Right lobe of liver (tissue), 6 donors: ENCODE measurements around the gene PYGO2. TPM values are rescaled to one million over a fixed set of nuclear protein-coding genes. Genes with fewer than 3 reads are reported as not detected.
A peak's percentile ranks its signal among the peaks of the same experiment; 100 is the strongest.

ENCODE experiments used
- ATAC-seq, 4 donors: fragments of 200-7000 bp; cut with Tn5 transposase; one replicate each; pipeline ENCODE4 v1.9.1; 2020; ENCODE audit warnings: mild to moderate bottlenecking in 4 of 4, moderate library complexity in 4 of 4
- DNase-seq, 3 donors: peaks; one replicate each; pipeline ENCODE4 v3.0.0-alpha.2; 2020
- H3K27ac ChIP-seq, 3 donors: fragments of 200-600 bp; one replicate each; pipeline ENCODE4 v1.8.0; 2022
- H3K27me3 ChIP-seq, 2 donors: fragments of 200-600 bp; one replicate each; pipeline ENCODE4 v1.8.0; 2022
- H3K36me3 ChIP-seq, 4 donors: fragments of 200-600 bp; sonication (generic) in 1 of 4; one replicate each; pipeline versions ENCODE4 v1.5.1 to v1.8.0; 2017 to 2022; ENCODE audit warnings: control low read depth in 1 of 4
- H3K4me1 ChIP-seq, 4 donors: fragments of 200-600 bp; sonication (generic) in 1 of 4; one replicate each; pipeline versions ENCODE4 v1.5.1 to v1.8.0; 2017 to 2022; ENCODE audit warnings: control low read depth in 1 of 4
- H3K4me3 ChIP-seq, 3 donors: fragments of 200-600 bp; one replicate each; pipeline ENCODE4 v1.8.0; 2022
- H3K9me3 ChIP-seq, 4 donors: fragments of 200-600 bp; sonication (generic) in 1 of 4; one replicate each; pipeline versions ENCODE4 v1.5.1 to v1.8.0; 2017 to 2022; ENCODE audit warnings: control low read depth in 1 of 4
- CTCF ChIP-seq, 4 donors: fragments of 200-600 bp in 3 of 4; fragments of 450-650 bp in 1 of 4; IDR thresholded peaks; one replicate each; pipeline versions ENCODE4 v1.5.1 to v1.8.0; 2016 to 2022; ENCODE audit warnings: antibody characterized with exemption in 4 of 4, mild to moderate bottlenecking in 2 of 4
- POLR2A ChIP-seq: fragments of 450-650 bp; IDR thresholded peaks from one replicate; pipeline ENCODE4 v1.6.1; 2017; ENCODE audit warnings: antibody characterized with exemption, mild to moderate bottlenecking
- WGBS: methylation state at CpG from one replicate; pipeline ENCODE4 v1.1.6; 2018; ENCODE audit warnings: low coverage, low lambda C conversion rate; ENCODE audit not compliant: insufficient coverage; ENCODE audit errors: missing lambda C conversion rate; 5-methylcytosine and 5-hydroxymethylcytosine counted together
- intact Hi-C, 2 donors: fragments of 100-400 bp; cut with DNase I; formaldehyde crosslinking; loops; one replicate each; pipeline versions ENCODE4 v1.11.2 to v1.14.1; 2022
- total RNA-seq, 6 experiments: library from RNA; depleted of rRNA in 2 of 6; stranded (reverse); fragments of >200 nt in 2 of 6; fragmentation: NEBNext Ultra II Directional in 3 of 6; extraction: Animal tissue kit (Norgen Biotek cat#: 25700) in 3 of 6; gene quantifications; one replicate each; pipeline versions ENCODE4 v1.1.0 to v1.2.4, GENCODE V29; 2016 to 2023
- donor health status: DM: no; HTN: yes; CAD: no.
- donor health status: DM: no; HTN: no; CAD: no.
- donor health status: DM: no; HTN: no; CAD: no.
- donor health status: DM: no; HTN: yes; CAD: no.
- donor health status: DM: no; HTN: yes; CAD: no.

PYGO2 gene
- total RNA-seq, 6 experiments from 2014 or later, result 9.1 to 13.5 (median 10.9) TPM

GRCh38 chr1:154955039-154955717 is 6.4 kb downstream of the PYGO2 start:
- peaks cover 0 to 25% (median 4%) of the 10 kb centered on the region in 4 donors for H3K4me1 ChIP-seq
- 14% methylated on average over 3 of the region's 4 CpGs for WGBS
- DNase-seq (peak in 1 of 3 donors; percentile 48), ATAC-seq (peak in 3 of 4 donors; percentile 16 to 39 (median 28))
- no peaks in the 10 kb centered on the region for H3K27me3 ChIP-seq
- H3K27ac ChIP-seq, result peak overlapping the region; percentile 35 to 74 (median 60)
- H3K9me3 ChIP-seq, result no peaks in the 10 kb centered on the region
- H3K36me3 ChIP-seq, result peaks cover 0 to 12% (median 2%) of the 10 kb centered on the region in 4 donors
- TF ChIP-seq CTCF (IDR thresholded peaks at IDR 0.05) (no peak), POLR2A (no peak)
- H3K4me3 ChIP-seq, result peak overlapping the region; percentile 35 to 66 (median 54)
- intact Hi-C loops, result loop anchor here in 1 of 2 donors (10.0 kb wide), 1 partner anchor 100 kb away; the partner anchor contains the start of gene ADAM15

GRCh38 chr1:154954541-154954940 is 7.0 kb downstream of the PYGO2 start:
- no peaks in the 10 kb centered on the region for H3K9me3 ChIP-seq
- H3K27me3 ChIP-seq, result no peaks in the 10 kb centered on the region
- WGBS, result 87% methylated on average over 2 of the region's 3 CpGs
- DNase-seq (no peak), ATAC-seq (no peak)
- no peak overlapping the region for H3K4me3 ChIP-seq
- no peak for TF ChIP-seq CTCF (IDR thresholded peaks at IDR 0.05)
- no peak for TF ChIP-seq POLR2A
- H3K27ac ChIP-seq, result peak overlapping the region in 1 of 3 donors; percentile 74
- peaks cover 0 to 25% (median 4%) of the 10 kb centered on the region in 4 donors for H3K4me1 ChIP-seq
- peaks cover 0 to 11% (median 2%) of the 10 kb centered on the region in 4 donors for H3K36me3 ChIP-seq
- intact Hi-C loops, result loop anchor here in 1 of 2 donors (10.0 kb wide), 1 partner anchor 100 kb away; the partner anchor contains the start of gene ADAM15

- H3K4me3 ChIP-seq, result no peak overlapping the region
- ATAC-seq, result no peak
- no peak for DNase-seq
- intact Hi-C loops, result loop anchor here in 1 of 2 donors (10.0 kb wide), 1 partner anchor 101 kb away; the partner anchor contains the start of gene ADAM15
- no peak for TF ChIP-seq CTCF (IDR thresholded peaks at IDR 0.05)
- TF ChIP-seq POLR2A, result no peak
- peaks cover 0 to 25% (median 4%) of the 10 kb centered on the region in 4 donors for H3K4me1 ChIP-seq
- H3K27me3 ChIP-seq, result no peaks in the 10 kb centered on the region
- no peak overlapping the region for H3K27ac ChIP-seq
- H3K9me3 ChIP-seq, result no peaks in the 10 kb centered on the region
- 73% methylated on average over 2 of the region's 2 CpGs for WGBS
- H3K36me3 ChIP-seq, result peaks cover 0 to 4% (median under 1%) of the 10 kb centered on the region in 4 donors
These were observed 8.0 kb downstream of the PYGO2 start for GRCh38 chr1:154953611-154954038.

- ATAC-seq (no peak), DNase-seq (peak in 1 of 3 donors; percentile 11)
- Histone ChIP-seq H3K4me3 (no peak overlapping the region), H3K4me1 (peaks cover 0 to 25% (median 4%) of the 10 kb centered on the region in 4 donors), H3K27ac (no peak overlapping the region), H3K27me3 (no peaks in the 10 kb centered on the region), H3K36me3 (no peaks in the 10 kb centered on the region), H3K9me3 (no peaks in the 10 kb centered on the region)
- intact Hi-C loops, result loop anchor here in 1 of 2 donors (10.0 kb wide), 1 partner anchor 102 kb away; the partner anchor contains the start of gene ADAM15
- WGBS, result 100% methylated on average over 2 of the region's 6 CpGs
- TF ChIP-seq CTCF (IDR thresholded peaks at IDR 0.05) (no peak), POLR2A (no peak)
These were observed 8.9 kb downstream of the PYGO2 start for GRCh38 chr1:154952664-154953063.
